Panc1 (cell line): ENCODE data around the gene RIPPLY1.

Source experiments
- CTCF ChIP-seq: fragments of 450-650 bp; IDR thresholded peaks from 2 replicates; pipeline ENCODE4 v1.5.1; 2017; ENCODE audit warnings: mild to moderate bottlenecking
- POLR2AphosphoS5 ChIP-seq: IDR thresholded peaks from 2 replicates; pipeline ENCODE4 v1.6.1; 2012; ENCODE audit warnings: mild to moderate bottlenecking, low read depth, low read length, moderate library complexity

DNA sequence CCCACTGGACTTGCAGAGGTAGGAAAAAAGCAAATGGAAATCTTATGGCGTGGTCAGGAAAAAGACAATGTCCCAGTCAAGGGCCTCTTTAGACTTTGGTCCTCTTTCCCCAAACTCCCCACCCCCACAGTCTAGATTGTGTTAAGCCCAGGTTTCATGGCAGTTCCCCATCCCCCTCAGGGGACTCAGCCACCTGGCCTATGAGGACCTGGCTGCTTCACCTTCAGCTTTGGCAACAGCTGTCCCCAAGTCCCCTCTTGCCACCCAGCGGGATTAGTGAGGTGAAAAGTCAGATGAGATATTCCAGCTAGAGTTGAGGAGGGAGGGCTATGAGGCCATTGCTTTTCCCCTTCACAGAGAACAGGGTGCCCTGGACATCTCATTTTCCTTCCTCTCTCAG, 457 bp downstream of the RIPPLY1 start:
- TF ChIP-seq CTCF, result no peak
- TF ChIP-seq POLR2AphosphoS5, result no peak
